ENCODE measurements around the gene GRM2.

GRM2 gene

GRCh38 chr3:51720292-51721061 lies 13.6 kb downstream of the GRM2 start:
- Histone ChIP-seq H3K9ac (ENCODE audit: low read depth in 1 of 2, low read length in 2 of 2) (no peak overlapping the region), H3K27me3 (ENCODE audit: control insufficient read depth in 2 of 2, insufficient read depth in 2 of 2, low read length in 2 of 2) (peaks cover 0 to 6% of the 10 kb centered on the region in 2 donors), H3K4me1 (ENCODE audit: control insufficient read depth in 2 of 2, insufficient read depth in 2 of 2, low read length in 2 of 2) (no peaks in the 10 kb centered on the region), H3K4me3 (ENCODE audit: low read length in 2 of 2) (no peak overlapping the region), H3K27ac (ENCODE audit: low read depth in 2 of 2, low read length in 2 of 2) (no peak overlapping the region), H3K9me3 (ENCODE audit: control insufficient read depth in 2 of 2, low read length in 2 of 2) (no peaks in the 10 kb centered on the region), H3K36me3 (ENCODE audit: control insufficient read depth in 2 of 2, insufficient read depth in 2 of 2, low read length in 2 of 2) (no peaks in the 10 kb centered on the region)

GRCh38 chr3:51721062-51721745 lies 14.3 kb downstream of the GRM2 start:
- H3K36me3 ChIP-seq (ENCODE audit: control insufficient read depth in 2 of 2, insufficient read depth in 2 of 2, low read length in 2 of 2) = no peaks in the 10 kb centered on the region
- peaks cover 0 to 6% of the 10 kb centered on the region in 2 donors for H3K27me3 ChIP-seq (ENCODE audit: control insufficient read depth in 2 of 2, insufficient read depth in 2 of 2, low read length in 2 of 2)
- no peak overlapping the region for H3K4me3 ChIP-seq (ENCODE audit: low read length in 2 of 2)
- no peaks in the 10 kb centered on the region for H3K4me1 ChIP-seq (ENCODE audit: control insufficient read depth in 2 of 2, insufficient read depth in 2 of 2, low read length in 2 of 2)
- no peaks in the 10 kb centered on the region for H3K9me3 ChIP-seq (ENCODE audit: control insufficient read depth in 2 of 2, low read length in 2 of 2)
- no peak overlapping the region for H3K9ac ChIP-seq (ENCODE audit: low read depth in 1 of 2, low read length in 2 of 2)
- no peak overlapping the region for H3K27ac ChIP-seq (ENCODE audit: low read depth in 2 of 2, low read length in 2 of 2)

GRCh38 chr3:51722362-51722761 lies 15.5 kb downstream of the GRM2 start:
- no peaks in the 10 kb centered on the region for H3K4me1 ChIP-seq (ENCODE audit: control insufficient read depth in 2 of 2, insufficient read depth in 2 of 2, low read length in 2 of 2)
- peaks cover 0 to under 1% of the 10 kb centered on the region in 2 donors for H3K27me3 ChIP-seq (ENCODE audit: control insufficient read depth in 2 of 2, insufficient read depth in 2 of 2, low read length in 2 of 2)
- no peak overlapping the region for H3K4me3 ChIP-seq (ENCODE audit: low read length in 2 of 2)
- H3K9ac ChIP-seq (ENCODE audit: low read depth in 1 of 2, low read length in 2 of 2) = no peak overlapping the region
- no peaks in the 10 kb centered on the region for H3K9me3 ChIP-seq (ENCODE audit: control insufficient read depth in 2 of 2, low read length in 2 of 2)
- H3K27ac ChIP-seq (ENCODE audit: low read depth in 2 of 2, low read length in 2 of 2) = no peak overlapping the region
- no peaks in the 10 kb centered on the region for H3K36me3 ChIP-seq (ENCODE audit: control insufficient read depth in 2 of 2, insufficient read depth in 2 of 2, low read length in 2 of 2)

GRCh38 chr3:51727500-51727899 lies 20.6 kb downstream of the GRM2 start:
- no peaks in the 10 kb centered on the region for H3K4me1 ChIP-seq (ENCODE audit: control insufficient read depth in 2 of 2, insufficient read depth in 2 of 2, low read length in 2 of 2)
- H3K9ac ChIP-seq (ENCODE audit: low read depth in 1 of 2, low read length in 2 of 2) = no peak overlapping the region
- H3K27ac ChIP-seq (ENCODE audit: low read depth in 2 of 2, low read length in 2 of 2) = no peak overlapping the region
- H3K36me3 ChIP-seq (ENCODE audit: control insufficient read depth in 2 of 2, insufficient read depth in 2 of 2, low read length in 2 of 2) = no peaks in the 10 kb centered on the region
- no peaks in the 10 kb centered on the region for H3K27me3 ChIP-seq (ENCODE audit: control insufficient read depth in 2 of 2, insufficient read depth in 2 of 2, low read length in 2 of 2)
- peaks cover 0 to 2% of the 10 kb centered on the region in 2 donors for H3K9me3 ChIP-seq (ENCODE audit: control insufficient read depth in 2 of 2, low read length in 2 of 2)
- H3K4me3 ChIP-seq (ENCODE audit: low read length in 2 of 2) = no peak overlapping the region

GRCh38 chr3:51729042-51729633 lies 22.3 kb downstream of the GRM2 start:
- H3K9ac ChIP-seq (ENCODE audit: low read depth in 1 of 2, low read length in 2 of 2) = no peak overlapping the region
- no peaks in the 10 kb centered on the region for H3K27me3 ChIP-seq (ENCODE audit: control insufficient read depth in 2 of 2, insufficient read depth in 2 of 2, low read length in 2 of 2)
- no peak overlapping the region for H3K4me3 ChIP-seq (ENCODE audit: low read length in 2 of 2)
- H3K27ac ChIP-seq (ENCODE audit: low read depth in 2 of 2, low read length in 2 of 2) = no peak overlapping the region
- peaks cover 0 to 2% of the 10 kb centered on the region in 2 donors for H3K9me3 ChIP-seq (ENCODE audit: control insufficient read depth in 2 of 2, low read length in 2 of 2)
- no peaks in the 10 kb centered on the region for H3K4me1 ChIP-seq (ENCODE audit: control insufficient read depth in 2 of 2, insufficient read depth in 2 of 2, low read length in 2 of 2)
- H3K36me3 ChIP-seq (ENCODE audit: control insufficient read depth in 2 of 2, insufficient read depth in 2 of 2, low read length in 2 of 2) = no peaks in the 10 kb centered on the region

GRCh38 chr3:51733859-51734571 lies 27.1 kb downstream of the GRM2 start:
- Histone ChIP-seq H3K27ac (ENCODE audit: low read depth in 2 of 2, low read length in 2 of 2) (no peak overlapping the region), H3K9ac (ENCODE audit: low read depth in 1 of 2, low read length in 2 of 2) (no peak overlapping the region), H3K27me3 (ENCODE audit: control insufficient read depth in 2 of 2, insufficient read depth in 2 of 2, low read length in 2 of 2) (no peaks in the 10 kb centered on the region), H3K4me1 (ENCODE audit: control insufficient read depth in 2 of 2, insufficient read depth in 2 of 2, low read length in 2 of 2) (no peaks in the 10 kb centered on the region), H3K36me3 (ENCODE audit: control insufficient read depth in 2 of 2, insufficient read depth in 2 of 2, low read length in 2 of 2) (no peaks in the 10 kb centered on the region), H3K9me3 (ENCODE audit: control insufficient read depth in 2 of 2, low read length in 2 of 2) (peaks cover 0 to 2% of the 10 kb centered on the region in 2 donors), H3K4me3 (ENCODE audit: low read length in 2 of 2) (no peak overlapping the region)

GRCh38 chr3:51734572-51734907 lies 27.7 kb downstream of the GRM2 start:
- Histone ChIP-seq H3K27me3 (ENCODE audit: control insufficient read depth in 2 of 2, insufficient read depth in 2 of 2, low read length in 2 of 2) (no peaks in the 10 kb centered on the region), H3K9me3 (ENCODE audit: control insufficient read depth in 2 of 2, low read length in 2 of 2) (peaks cover 0 to 1% of the 10 kb centered on the region in 2 donors), H3K9ac (ENCODE audit: low read depth in 1 of 2, low read length in 2 of 2) (no peak overlapping the region), H3K4me1 (ENCODE audit: control insufficient read depth in 2 of 2, insufficient read depth in 2 of 2, low read length in 2 of 2) (no peaks in the 10 kb centered on the region), H3K27ac (ENCODE audit: low read depth in 2 of 2, low read length in 2 of 2) (no peak overlapping the region), H3K36me3 (ENCODE audit: control insufficient read depth in 2 of 2, insufficient read depth in 2 of 2, low read length in 2 of 2) (no peaks in the 10 kb centered on the region), H3K4me3 (ENCODE audit: low read length in 2 of 2) (no peak overlapping the region)

- no peaks in the 10 kb centered on the region for H3K27me3 ChIP-seq (ENCODE audit: control insufficient read depth in 2 of 2, insufficient read depth in 2 of 2, low read length in 2 of 2)
- no peak overlapping the region for H3K9ac ChIP-seq (ENCODE audit: low read depth in 1 of 2, low read length in 2 of 2)
These were observed 28.2 kb downstream of the GRM2 start for GRCh38 chr3:51735039-51735438.

GRCh38 chr3:51735950-51736349 lies 29.1 kb downstream of the GRM2 start:
- Histone ChIP-seq H3K4me3 (ENCODE audit: low read length in 2 of 2) (no peak overlapping the region), H3K4me1 (ENCODE audit: control insufficient read depth in 2 of 2, insufficient read depth in 2 of 2, low read length in 2 of 2) (no peaks in the 10 kb centered on the region), H3K9me3 (ENCODE audit: control insufficient read depth in 2 of 2, low read length in 2 of 2) (no peaks in the 10 kb centered on the region), H3K9ac (ENCODE audit: low read depth in 1 of 2, low read length in 2 of 2) (no peak overlapping the region), H3K27me3 (ENCODE audit: control insufficient read depth in 2 of 2, insufficient read depth in 2 of 2, low read length in 2 of 2) (no peaks in the 10 kb centered on the region), H3K36me3 (ENCODE audit: control insufficient read depth in 2 of 2, insufficient read depth in 2 of 2, low read length in 2 of 2) (no peaks in the 10 kb centered on the region), H3K27ac (ENCODE audit: low read depth in 2 of 2, low read length in 2 of 2) (no peak overlapping the region)

More at GRCh38 chr3:51735039-51735438, 28.2 kb downstream of the GRM2 start:
- no peak overlapping the region for H3K4me3 ChIP-seq (ENCODE audit: low read length in 2 of 2)
- no peaks in the 10 kb centered on the region for H3K36me3 ChIP-seq (ENCODE audit: control insufficient read depth in 2 of 2, insufficient read depth in 2 of 2, low read length in 2 of 2)
- H3K27ac ChIP-seq (ENCODE audit: low read depth in 2 of 2, low read length in 2 of 2) = no peak overlapping the region
- no peaks in the 10 kb centered on the region for H3K9me3 ChIP-seq (ENCODE audit: control insufficient read depth in 2 of 2, low read length in 2 of 2)
- H3K4me1 ChIP-seq (ENCODE audit: control insufficient read depth in 2 of 2, insufficient read depth in 2 of 2, low read length in 2 of 2) = no peaks in the 10 kb centered on the region

- Histone ChIP-seq H3K27me3 (ENCODE audit: control insufficient read depth in 2 of 2, insufficient read depth in 2 of 2, low read length in 2 of 2) (no peaks in the 10 kb centered on the region), H3K36me3 (ENCODE audit: control insufficient read depth in 2 of 2, insufficient read depth in 2 of 2, low read length in 2 of 2) (no peaks in the 10 kb centered on the region), H3K9ac (ENCODE audit: low read depth in 1 of 2, low read length in 2 of 2) (no peak overlapping the region)
These were observed 32.2 kb downstream of the GRM2 start for GRCh38 chr3:51739110-51739509.

More at GRCh38 chr3:51739110-51739509, 32.2 kb downstream of the GRM2 start:
- H3K9me3 ChIP-seq (ENCODE audit: control insufficient read depth in 2 of 2, low read length in 2 of 2) = no peaks in the 10 kb centered on the region
- no peak overlapping the region for H3K4me3 ChIP-seq (ENCODE audit: low read length in 2 of 2)
- no peak overlapping the region for H3K27ac ChIP-seq (ENCODE audit: low read depth in 2 of 2, low read length in 2 of 2)
- no peaks in the 10 kb centered on the region for H3K4me1 ChIP-seq (ENCODE audit: control insufficient read depth in 2 of 2, insufficient read depth in 2 of 2, low read length in 2 of 2)
